HG02981 (cell line): ENCODE measurements around the gene CHD1.
A peak's percentile ranks its signal among the peaks of the same experiment; 100 is the strongest.
"Not testable (repeated sequence)": the region's sequence is repeated elsewhere in the genome, so short reads cannot be mapped to it uniquely, and the experiment has no call there.

Experiments used
- ATAC-seq: cut with Tn5 transposase; IDR thresholded peaks from one replicate; pipeline ENCODE4 v1.9.1; 2021; ENCODE audit warnings: mild to moderate bottlenecking, moderate library complexity; ENCODE audit not compliant: unreplicated experiment

Gene CHD1

DNA sequence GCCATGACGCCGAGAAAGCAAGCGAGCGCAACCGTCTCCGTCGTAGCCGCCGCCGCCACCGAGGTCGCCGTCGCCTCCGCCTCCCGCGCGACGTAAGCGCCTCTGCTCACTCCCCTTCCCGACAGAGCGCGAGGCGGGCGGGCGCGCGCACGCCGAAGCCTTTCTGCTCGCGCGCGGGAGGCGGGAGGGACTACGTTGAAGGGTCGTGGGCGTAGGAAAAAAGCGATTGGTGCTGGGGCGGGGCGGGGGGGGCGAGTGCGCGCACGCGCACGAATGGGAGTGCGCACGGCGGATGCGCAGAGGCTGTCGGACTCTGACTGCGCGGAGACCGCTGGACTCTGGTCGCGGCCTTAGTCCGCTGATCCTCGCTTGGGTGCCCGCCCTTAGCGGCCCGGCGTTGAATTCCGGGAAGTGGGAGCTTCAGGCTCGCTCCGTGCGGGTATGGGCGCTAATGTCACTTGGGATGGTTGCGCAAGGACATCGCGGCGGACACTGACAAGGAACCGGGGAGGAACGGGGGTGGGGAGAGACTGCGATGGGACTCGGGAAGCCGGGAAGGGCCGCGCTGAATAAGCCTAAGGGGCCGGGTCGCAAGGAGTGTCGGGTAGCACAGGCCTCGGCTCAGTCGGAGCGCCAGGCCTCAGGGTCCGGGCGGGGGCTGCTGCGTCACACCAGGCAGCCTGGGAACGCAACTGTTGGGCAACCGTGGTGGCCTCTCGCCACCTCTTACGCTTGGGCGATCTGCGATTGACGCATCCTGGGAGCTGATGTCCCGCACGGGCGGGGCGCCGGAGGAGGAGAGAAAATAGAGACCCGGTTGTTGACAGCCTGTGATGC lies at the start of gene CHD1:
CHD1 (minus strand) TSS at position 135 of the 837 bp plus-strand sequence. CDS start 2,621 bp downstream, outside the sequence.
- peak; percentile 48 for ATAC-seq

DNA sequence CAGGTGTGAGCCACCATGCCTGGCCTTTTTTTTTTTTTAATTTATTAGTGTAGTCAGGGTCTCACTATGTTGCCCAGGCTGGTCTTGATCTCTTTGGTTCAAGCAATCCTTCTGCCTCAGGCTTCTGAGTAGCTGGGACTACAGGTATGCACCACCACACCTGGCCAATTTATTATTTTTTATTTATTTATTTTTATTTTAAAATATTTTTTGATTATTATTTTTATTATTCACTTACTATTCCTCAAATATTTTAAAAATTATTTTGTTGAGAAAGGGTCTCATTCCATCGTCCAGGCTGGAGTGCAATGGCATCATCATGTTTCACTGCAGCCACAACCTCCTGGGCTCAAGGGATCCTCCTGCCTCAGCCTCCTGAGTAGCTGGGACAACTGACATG lies 49.7 kb upstream of the CHD1 start:
- no peak for ATAC-seq

- no peak for ATAC-seq
Measured at GRCh38 chr5:98977723-98978122, 48.9 kb upstream of the CHD1 start.

GRCh38 chr5:98975682-98976407 lies 47.0 kb upstream of the CHD1 start:
- ATAC-seq = peak; percentile 84

DNA sequence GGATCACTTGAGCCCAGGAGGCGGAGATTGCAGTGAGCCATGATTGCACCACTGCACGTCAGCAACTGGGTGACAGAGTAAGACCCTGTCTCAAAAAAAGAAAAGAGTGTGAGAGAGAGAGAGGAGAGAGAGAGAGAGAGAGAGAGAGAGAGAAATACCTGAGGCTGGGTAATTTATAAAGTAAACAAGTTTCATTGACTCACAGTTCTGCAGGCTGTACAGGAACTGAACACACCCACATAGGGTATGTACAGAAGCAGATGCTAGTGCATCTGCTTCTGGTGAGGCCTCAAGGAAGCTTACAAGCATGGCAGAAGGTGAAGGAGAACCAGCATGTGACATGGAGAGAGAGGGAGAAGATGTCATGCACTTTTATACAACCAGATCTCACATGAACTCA lies 46.4 kb upstream of the CHD1 start:
- ATAC-seq = no peak

GRCh38 chr5:98969400-98969799 lies 40.6 kb upstream of the CHD1 start:
- no peak for ATAC-seq

GRCh38 chr5:98968056-98968564 lies 39.3 kb upstream of the CHD1 start:
- ATAC-seq = no peak

DNA sequence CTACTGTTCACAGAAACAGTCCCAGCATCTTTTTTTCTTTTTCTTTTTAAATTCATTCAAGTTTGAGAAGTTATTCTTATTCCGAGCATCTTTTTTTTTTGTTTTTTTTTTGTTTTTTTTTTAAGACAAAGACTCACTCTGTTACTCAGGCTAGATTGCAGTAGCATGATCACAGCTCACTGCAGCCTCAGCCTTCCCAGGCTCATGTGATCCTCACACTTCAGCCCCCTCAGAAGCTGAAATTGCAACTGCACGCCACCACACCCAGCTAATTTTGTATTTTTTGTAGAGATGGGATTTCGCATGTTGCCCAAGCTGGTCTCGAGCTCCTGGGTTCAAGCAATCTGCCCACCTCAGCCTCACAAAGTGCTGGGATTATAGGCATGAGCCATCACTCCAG lies 36.4 kb upstream of the CHD1 start:
- no peak for ATAC-seq

DNA sequence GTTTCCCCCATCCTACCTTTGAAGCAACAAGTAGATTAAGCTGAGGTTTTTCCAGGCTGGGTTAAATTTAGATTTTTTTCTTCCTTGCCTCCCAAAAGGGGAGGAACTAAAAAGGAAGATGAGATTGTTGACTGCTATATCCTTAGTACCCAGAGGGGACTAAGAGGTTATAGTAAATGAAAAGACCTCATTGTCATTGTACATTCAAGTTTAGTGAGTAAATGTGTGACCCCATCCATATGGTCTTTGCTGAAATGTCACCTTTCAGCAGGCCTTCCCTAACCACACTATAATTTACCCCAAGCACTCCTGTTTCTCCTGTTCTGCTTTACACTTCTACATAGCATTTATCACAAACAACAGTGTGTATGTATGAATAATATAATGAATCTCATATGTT lies 35.8 kb upstream of the CHD1 start:
- no peak for ATAC-seq

GRCh38 chr5:98963019-98963418 lies 34.2 kb upstream of the CHD1 start:
- ATAC-seq = no peak

- ATAC-seq = no peak
Measured at GRCh38 chr5:98962587-98962986, 33.8 kb upstream of the CHD1 start.

- no peak for ATAC-seq
Measured at GRCh38 chr5:98961665-98962344, 33.0 kb upstream of the CHD1 start.

DNA sequence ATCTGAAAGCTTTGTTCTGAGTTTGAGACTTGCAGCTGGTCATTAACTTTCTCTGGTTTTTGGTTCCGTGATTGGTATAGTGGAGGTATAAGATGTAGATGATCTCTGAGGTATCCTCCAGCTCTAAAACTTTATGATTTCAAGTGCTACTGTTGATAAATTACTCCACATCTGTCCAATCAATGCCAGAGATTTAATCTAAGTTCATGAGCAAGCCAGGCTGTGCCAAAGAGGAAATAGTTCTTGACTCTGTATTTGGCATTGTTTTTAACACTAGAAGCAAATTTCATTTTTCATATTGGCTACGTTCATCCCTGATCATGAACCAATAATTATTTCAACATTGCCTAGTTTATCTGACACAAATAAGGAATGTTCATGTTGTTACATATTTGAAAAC lies 28.5 kb upstream of the CHD1 start:
- no peak for ATAC-seq

GRCh38 chr5:98955888-98956287 lies 27.1 kb upstream of the CHD1 start:
- not testable (repeated sequence) for ATAC-seq

DNA sequence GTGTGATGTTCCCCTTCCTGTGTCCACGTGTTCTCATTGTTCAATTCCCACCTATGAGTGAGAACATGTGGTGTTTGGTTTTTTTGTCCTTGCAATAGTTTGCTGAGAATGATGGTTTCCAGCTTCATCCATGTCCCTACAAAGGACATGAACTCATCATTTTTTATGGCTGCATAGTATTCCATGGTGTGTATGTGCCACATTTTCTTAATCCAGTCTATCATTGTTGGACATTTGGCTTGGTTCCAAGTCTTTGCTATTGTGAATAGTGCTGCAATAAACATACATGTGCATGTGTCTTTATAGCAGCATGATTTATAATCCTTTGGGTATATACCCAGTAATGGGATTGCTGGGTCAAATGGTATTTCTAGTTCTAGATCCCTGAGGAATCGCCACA lies 26.7 kb upstream of the CHD1 start:
- not testable (repeated sequence) for ATAC-seq

- ATAC-seq = no peak
Measured at GRCh38 chr5:98954392-98955028, 25.7 kb upstream of the CHD1 start.

GRCh38 chr5:98942847-98943246 lies 14.0 kb upstream of the CHD1 start:
- no peak for ATAC-seq

GRCh38 chr5:98941131-98941883 lies 12.5 kb upstream of the CHD1 start:
- no peak for ATAC-seq

DNA sequence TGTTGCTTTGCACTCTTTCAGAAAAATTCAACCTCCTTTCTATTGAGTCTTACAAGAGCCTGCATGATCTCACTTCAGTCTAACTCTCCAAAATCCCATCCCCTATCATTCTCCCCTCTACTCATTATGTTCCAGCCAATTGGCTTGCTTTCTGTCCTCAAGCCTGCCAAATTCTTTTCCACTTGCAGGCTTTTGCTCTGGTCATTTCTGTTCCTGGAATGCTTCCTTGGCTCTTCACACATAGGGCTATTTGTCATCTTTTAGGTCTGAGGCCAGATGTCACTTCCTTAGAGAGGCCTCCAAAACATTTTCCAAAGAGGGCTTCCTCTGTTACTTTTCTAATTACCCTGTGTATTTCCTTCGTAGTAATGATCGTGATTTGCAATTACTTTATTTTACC lies 11.8 kb upstream of the CHD1 start:
- no peak for ATAC-seq

DNA sequence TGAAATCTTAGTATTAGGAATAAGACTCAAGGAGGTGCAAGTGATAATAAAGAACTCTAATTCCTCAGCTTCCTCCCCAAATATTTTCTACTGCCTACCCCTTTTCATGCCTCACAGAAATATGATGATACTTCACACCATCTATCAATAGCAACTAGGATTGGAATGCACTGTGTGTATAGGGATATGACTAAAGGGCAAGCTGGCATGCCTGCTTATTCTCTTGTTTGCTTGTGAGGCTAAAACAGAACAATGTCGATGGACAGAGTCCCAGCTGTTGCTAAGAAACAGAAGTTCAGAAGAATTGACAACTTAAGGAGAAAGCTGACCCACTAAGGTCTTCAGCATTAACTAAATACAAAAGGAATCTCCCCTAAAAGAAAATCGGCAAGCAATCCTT lies 9.7 kb upstream of the CHD1 start:
- no peak for ATAC-seq
